Measurements from ENCODE around the gene NARS2.

DNA sequence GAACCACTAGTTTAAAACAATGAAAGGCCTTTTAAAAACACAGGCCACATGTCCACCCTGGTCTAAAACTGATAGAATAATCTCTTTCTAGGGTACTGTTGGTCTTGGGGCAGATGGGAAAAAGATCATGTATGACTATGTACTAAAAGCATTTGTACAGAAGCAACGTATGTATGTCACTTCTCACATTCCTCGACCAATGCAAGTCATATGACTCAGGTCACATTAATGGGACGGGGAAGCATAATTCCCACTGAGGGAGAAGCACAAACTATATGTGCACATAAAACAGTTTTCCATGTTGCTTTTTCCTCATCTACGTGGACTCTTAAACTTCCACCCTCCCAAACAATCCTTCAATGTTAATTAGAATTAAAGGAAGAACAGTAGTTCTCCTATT is 124.8 kb downstream of the NARS2 start:
- TF ChIP-seq CTCF (IDR thresholded peaks at IDR 0.05; ENCODE audit: low read depth, low read length) (no peak), POLR2A (IDR thresholded peaks at IDR 0.05; ENCODE audit: extremely low read depth, insufficient read length) (no peak), MAX (IDR thresholded peaks at IDR 0.05; ENCODE audit: low read depth, low read length) (no peak), MYC (IDR thresholded peaks at IDR 0.05; ENCODE audit: low read depth, low read length) (no peak)

All from NB4 (cell line).